Stimulated activated naive CD8-positive, alpha-beta T cell treated with anti-CD3 and anti-CD28 coated beads, Interleukin-15, amount 100 ng/mL, for 72 hours (primary cell): ENCODE results near the gene STAB2.

ENCODE experiments used
- ATAC-seq: fragments of 150-1000 bp; cut with Tn5 transposase; 2 replicates; pipeline ENCODE4 v1.10.0; 2021; ENCODE audit warnings: mild to moderate bottlenecking, moderate library complexity
- DNase-seq, 2 donors: peaks; one replicate each; pipeline ENCODE4 v3.0.0; 2021 to 2022
- H3K27ac Mint-ChIP-seq, 2 donors: one replicate each; pipeline ENCODE4 v1.8.0; 2022; ENCODE audit warnings: mild to moderate bottlenecking in 2 of 2, mixed read lengths in 2 of 2, moderate library complexity in 2 of 2
- H3K27me3 Mint-ChIP-seq: one replicate; pipeline ENCODE4 v1.8.0; 2022; ENCODE audit warnings: mixed read lengths
- H3K4me1 Mint-ChIP-seq: one replicate; pipeline ENCODE4 v1.8.0; 2022; ENCODE audit warnings: mild to moderate bottlenecking, mixed read lengths
- H3K4me3 Mint-ChIP-seq, 2 donors: one replicate each; pipeline ENCODE4 v1.8.0; 2022; ENCODE audit warnings: mild to moderate bottlenecking in 2 of 2, mixed read lengths in 2 of 2, moderate library complexity in 1 of 2
- H3K9me3 Mint-ChIP-seq, 2 donors: one replicate each; pipeline ENCODE4 v1.8.0; 2022; ENCODE audit warnings: mixed read lengths in 2 of 2

STAB2 gene

DNA sequence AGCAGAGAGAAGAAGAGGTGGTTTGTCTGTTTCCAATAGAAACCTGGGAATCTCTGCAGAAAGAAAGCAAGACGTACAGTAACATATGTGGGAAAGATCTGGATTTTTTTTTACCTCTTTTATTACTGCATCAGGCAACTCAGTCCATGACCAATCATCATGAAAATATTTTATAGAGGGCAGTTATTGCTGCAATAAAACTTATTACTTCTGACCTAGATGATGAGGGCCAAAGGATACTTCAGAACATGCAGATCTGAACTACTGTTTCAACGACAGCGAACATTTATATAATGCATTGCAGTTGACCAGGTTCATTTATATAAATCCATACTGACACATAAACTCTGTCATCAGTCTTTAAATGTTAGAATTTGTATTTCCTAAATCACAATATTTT lies 67.7 kb downstream of the STAB2 start:
- peaks cover 0 to 9% of the 10 kb centered on the region in 2 donors for H3K9me3 Mint-ChIP-seq

DNA sequence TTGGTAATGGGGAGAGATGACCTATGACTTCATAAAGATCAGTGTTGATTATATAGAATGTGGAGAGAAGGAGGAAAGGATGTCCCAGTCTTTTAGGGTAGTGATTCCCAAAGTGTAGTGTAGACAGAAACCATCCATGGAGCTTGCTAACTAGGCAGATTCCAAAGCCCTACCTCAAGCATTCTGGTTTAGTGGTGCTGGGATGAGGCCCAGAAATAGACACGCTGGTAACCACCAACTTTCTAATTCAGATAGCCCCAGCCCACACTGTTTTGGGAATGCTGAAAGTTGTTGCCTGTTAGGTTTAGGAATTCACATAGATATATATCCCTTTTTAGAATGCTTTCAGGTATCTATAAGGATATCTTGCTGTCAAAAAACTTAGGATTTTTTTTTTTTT lies 69.2 kb downstream of the STAB2 start:
- Mint-ChIP-seq H3K27me3 (no peaks in the 10 kb centered on the region), H3K27ac (no peak overlapping the region), H3K4me3 (no peak overlapping the region), H3K4me1 (peaks cover 17% of the 10 kb centered on the region), H3K9me3 (peaks cover 0 to 14% of the 10 kb centered on the region in 2 donors)
- DNase-seq = no peak
- no peak for ATAC-seq

More for the DNA sequence above, 67.7 kb downstream of the STAB2 start:
- Mint-ChIP-seq H3K27me3 (no peaks in the 10 kb centered on the region), H3K27ac (no peak overlapping the region), H3K4me3 (no peak overlapping the region), H3K4me1 (peaks cover 17% of the 10 kb centered on the region)
- DNase-seq (no peak), ATAC-seq (no peak)

DNA sequence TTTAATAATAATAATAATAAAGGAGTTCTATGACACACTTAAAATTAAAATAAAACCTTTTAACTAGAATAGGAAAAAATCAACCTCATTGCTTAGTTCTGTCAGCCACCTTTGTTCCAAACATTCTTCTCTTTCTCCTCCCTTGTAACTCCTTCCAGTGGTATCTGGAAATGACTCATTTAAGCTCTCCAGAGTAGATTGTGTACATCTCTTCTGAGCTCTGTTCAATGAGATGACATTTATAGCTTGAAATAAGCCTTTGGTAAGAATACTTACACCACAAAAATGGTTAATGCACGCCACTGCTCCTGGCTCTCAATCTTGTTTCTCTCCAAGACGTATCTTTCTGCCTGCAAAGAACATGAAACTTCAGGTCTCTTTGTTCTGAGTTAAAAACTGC lies 70.3 kb downstream of the STAB2 start:
- Mint-ChIP-seq H3K4me3 (no peak overlapping the region), H3K9me3 (peaks cover 0 to 14% of the 10 kb centered on the region in 2 donors), H3K4me1 (peaks cover 17% of the 10 kb centered on the region), H3K27me3 (no peaks in the 10 kb centered on the region), H3K27ac (no peak overlapping the region)
- peak; percentile 58 for ATAC-seq
- no peak for DNase-seq

DNA sequence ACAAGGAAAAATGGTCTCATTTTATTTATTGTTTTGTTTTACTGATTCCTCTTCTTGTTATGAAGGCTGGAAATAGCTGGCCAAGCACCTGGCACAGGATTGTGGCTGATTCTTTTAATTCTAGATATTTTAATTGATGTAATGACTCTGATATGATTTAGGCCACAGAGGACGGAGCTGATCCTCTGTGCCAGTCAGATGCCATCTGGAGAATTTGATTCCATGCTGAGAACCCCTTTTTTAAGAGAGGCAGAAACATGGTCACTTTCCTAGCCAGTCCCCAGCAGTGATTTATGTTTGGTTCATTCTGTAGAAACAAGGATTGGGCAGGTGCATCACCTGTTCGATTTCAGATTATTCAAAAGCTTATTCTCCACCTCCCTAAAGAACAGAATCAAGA lies 77.6 kb downstream of the STAB2 start:
- DNase-seq = no peak
- no peaks in the 10 kb centered on the region for H3K4me1 Mint-ChIP-seq
- no peak overlapping the region for H3K4me3 Mint-ChIP-seq
- no peak overlapping the region for H3K27ac Mint-ChIP-seq
- peaks cover 0 to 6% of the 10 kb centered on the region in 2 donors for H3K9me3 Mint-ChIP-seq
- no peak for ATAC-seq
- H3K27me3 Mint-ChIP-seq = no peaks in the 10 kb centered on the region

DNA sequence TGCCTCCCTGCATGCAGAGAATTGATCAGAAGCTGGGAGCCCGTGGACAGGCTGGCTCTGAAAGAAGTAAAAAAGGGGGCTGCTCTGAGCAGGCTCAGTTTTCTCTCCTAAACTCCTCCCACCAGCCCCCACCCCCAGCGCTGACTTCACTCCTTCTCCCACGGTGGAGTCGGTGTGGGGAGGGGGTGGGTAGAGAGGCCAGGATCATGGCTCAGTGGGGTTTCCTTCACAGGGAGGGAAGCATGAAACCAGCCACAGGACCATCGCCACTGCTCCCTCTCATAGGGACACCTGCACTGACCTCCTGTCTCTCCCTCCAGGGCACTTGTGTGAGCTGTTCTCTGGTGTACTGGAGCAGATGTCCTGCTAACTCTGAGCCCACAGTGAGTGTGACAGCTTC lies 78.9 kb downstream of the STAB2 start:
- Mint-ChIP-seq H3K27ac (no peak overlapping the region), H3K4me3 (no peak overlapping the region), H3K4me1 (no peaks in the 10 kb centered on the region), H3K27me3 (no peaks in the 10 kb centered on the region), H3K9me3 (peaks cover 0 to under 1% of the 10 kb centered on the region in 2 donors)
- ATAC-seq = peak; percentile 23
- DNase-seq = no peak

DNA sequence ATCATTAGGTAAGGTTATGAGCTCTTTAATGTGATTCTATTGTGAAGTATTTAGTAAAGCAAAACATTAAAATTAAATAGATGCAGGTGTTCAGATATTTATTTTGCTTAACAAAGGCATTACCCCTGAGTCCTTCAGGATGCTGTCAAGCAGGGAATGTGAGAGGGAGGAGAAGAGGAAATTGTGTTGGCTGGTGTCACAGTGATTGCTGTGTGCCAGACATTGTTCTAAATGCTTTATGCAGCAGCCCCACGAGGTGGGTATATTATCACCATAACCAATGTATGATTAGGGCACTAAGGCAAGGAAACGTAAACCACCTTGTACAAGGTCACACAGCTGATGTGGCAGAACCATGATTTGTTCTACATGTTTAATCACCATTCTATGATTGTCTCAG lies 80.1 kb downstream of the STAB2 start:
- DNase-seq (no peak), ATAC-seq (no peak)
- Mint-ChIP-seq H3K27ac (no peak overlapping the region), H3K27me3 (no peaks in the 10 kb centered on the region), H3K4me1 (no peaks in the 10 kb centered on the region), H3K4me3 (no peak overlapping the region), H3K9me3 (no peaks in the 10 kb centered on the region)

DNA sequence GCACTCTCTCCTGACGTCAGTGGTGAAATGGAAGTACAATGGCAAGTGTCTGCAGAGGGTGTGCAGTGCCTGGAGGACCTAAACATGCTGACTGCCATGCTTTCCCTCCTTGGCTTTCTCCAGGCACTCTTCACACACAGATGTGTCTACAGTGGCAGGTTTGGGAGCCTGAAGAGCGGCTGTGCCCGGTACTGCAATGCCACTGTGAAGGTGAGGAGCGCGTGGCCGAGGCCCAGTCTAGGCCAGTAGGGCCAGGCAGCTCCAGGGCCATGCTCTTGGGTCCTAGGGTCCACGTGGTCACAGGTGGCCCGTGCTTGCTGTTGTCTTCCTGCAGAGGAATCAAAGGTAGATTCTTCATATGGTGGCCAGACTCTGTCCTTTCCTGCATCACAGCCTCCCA lies 81.4 kb downstream of the STAB2 start:
- no peaks in the 10 kb centered on the region for H3K9me3 Mint-ChIP-seq
- no peaks in the 10 kb centered on the region for H3K4me1 Mint-ChIP-seq
- ATAC-seq (peak; percentile 24), DNase-seq (no peak)
- H3K27ac Mint-ChIP-seq = no peak overlapping the region
- H3K4me3 Mint-ChIP-seq = no peak overlapping the region
- H3K27me3 Mint-ChIP-seq = no peaks in the 10 kb centered on the region

DNA sequence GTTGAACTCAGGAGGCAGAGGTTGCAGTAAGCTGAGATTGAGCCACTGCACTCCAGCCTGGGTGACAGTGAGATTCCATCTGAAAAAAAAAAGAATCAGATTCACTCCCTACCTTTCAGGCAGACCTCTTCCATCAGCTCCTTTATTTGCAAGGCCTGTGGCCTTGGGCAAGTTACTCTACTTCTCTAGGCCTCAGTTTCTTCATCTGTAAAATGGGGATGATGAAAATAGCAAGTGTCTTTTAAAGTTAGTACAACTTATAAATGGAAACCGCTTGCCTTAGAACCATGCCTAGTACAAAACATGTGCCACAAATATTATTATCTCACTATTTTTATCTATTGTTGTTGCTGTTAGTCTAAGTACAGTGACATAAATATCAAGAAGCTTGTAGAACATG lies 84.3 kb downstream of the STAB2 start:
- Mint-ChIP-seq H3K9me3 (no peaks in the 10 kb centered on the region), H3K27me3 (no peaks in the 10 kb centered on the region), H3K27ac (no peak overlapping the region), H3K4me3 (no peak overlapping the region), H3K4me1 (no peaks in the 10 kb centered on the region)
- ATAC-seq (no peak), DNase-seq (no peak)

DNA sequence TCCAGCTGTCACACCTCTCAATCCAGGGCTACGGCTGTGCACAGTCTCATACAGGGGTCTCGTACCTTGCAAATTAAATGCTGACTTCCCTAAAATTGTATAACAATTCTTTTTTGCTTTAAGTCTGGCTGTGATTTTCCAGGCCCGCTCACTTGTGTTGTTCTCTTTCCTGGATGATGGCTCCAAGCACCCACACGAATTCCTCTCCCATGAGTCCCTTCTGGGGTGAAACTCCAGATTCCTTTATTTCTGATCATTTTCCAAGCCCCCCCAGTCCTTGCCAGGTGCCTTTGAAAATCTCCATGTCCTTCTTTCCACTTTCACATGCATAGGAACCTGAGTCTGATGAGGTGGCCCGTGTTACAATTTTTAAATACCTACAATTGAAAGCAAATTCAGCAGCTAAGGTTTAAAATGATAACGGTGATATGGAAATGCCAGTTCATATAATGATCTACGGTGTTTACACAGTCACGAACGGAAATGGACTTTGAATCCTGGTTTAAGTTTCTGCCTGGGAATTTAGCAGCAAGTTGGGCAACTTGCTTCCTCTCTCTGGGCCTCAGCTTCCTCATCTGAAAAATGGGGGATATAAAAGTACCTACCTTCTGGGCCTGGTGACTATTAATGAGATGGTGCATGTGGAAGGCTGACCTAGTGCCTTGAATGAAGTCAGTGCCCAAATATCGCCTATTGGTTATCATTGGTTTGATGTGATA lies 85.5 kb downstream of the STAB2 start:
- H3K4me3 Mint-ChIP-seq = no peak overlapping the region
- no peaks in the 10 kb centered on the region for H3K9me3 Mint-ChIP-seq
- no peaks in the 10 kb centered on the region for H3K27me3 Mint-ChIP-seq
- peak overlapping the region in 1 of 2 donors; percentile 21 for H3K27ac Mint-ChIP-seq
- no peak for DNase-seq
- no peak for ATAC-seq
- H3K4me1 Mint-ChIP-seq = no peaks in the 10 kb centered on the region

DNA sequence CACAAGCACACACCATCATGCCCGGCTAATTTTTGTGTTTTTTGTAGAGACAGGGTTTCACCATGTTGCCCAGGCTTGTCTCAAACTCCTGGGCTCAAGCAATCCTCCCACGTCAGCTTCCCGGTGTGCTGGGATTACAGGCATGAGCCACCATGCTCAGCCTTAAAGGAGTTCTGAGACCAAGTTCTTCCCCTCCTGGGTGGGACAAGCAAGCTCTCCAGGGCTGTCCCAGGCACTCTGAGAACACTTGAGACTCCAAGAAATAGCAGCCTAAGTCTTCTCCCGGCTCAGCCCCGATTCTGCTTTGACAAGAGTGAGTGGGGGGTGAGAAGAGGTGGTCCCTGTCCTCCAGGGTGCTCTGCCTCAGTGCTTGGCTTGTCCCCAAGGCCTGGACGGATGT lies 86.4 kb downstream of the STAB2 start:
- no peak for DNase-seq
- no peak for ATAC-seq
- Mint-ChIP-seq H3K9me3 (no peaks in the 10 kb centered on the region), H3K27me3 (no peaks in the 10 kb centered on the region), H3K4me1 (no peaks in the 10 kb centered on the region), H3K4me3 (no peak overlapping the region), H3K27ac (no peak overlapping the region)

DNA sequence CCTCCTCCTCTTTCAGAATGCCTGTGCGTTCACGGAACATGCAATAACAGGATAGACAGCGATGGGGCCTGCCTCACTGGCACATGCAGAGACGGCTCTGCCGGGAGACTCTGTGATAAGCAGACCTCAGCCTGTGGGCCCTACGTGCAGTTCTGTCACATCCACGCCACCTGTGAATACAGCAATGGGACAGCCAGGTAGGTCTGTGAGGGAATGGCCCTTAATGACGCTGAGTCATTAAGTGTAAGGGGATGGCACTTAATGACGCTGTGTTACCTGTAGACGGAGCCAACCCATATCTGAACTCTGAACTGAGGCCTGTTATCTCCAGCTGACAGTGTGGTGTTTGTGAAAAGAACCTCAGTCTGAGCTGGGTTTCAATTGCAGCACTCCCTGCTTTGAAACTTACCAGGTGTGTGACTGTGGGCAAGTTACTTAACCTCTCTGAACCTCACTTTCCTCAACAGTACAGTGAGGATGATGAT lies 86.9 kb downstream of the STAB2 start:
- Mint-ChIP-seq H3K9me3 (no peaks in the 10 kb centered on the region), H3K27ac (no peak overlapping the region), H3K4me3 (no peak overlapping the region), H3K27me3 (no peaks in the 10 kb centered on the region), H3K4me1 (no peaks in the 10 kb centered on the region)
- ATAC-seq = no peak
- no peak for DNase-seq

DNA sequence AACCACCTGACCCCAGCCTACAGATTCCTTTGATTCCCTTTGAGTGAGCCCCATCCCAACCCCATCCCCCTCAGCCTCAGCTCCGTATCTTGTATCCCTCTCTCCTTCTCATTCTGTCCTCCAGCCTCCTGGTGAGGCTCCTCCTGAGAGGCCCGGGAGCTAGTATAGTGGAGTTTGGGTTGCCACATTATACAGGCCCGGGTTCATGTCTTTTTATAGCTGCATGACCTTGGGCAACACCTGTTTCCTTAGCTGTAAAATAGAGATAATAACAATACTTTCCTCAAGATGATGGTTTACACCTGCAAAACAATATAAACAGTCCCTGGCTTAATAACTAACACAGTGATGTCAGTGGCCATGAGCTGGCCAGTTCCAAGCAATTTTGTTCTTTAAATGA lies 89.8 kb downstream of the STAB2 start:
- H3K27me3 Mint-ChIP-seq = no peaks in the 10 kb centered on the region
- no peak for DNase-seq
- H3K27ac Mint-ChIP-seq = no peak overlapping the region
- H3K4me1 Mint-ChIP-seq = no peaks in the 10 kb centered on the region
- H3K9me3 Mint-ChIP-seq = no peaks in the 10 kb centered on the region
- ATAC-seq = no peak
- H3K4me3 Mint-ChIP-seq = no peak overlapping the region

DNA sequence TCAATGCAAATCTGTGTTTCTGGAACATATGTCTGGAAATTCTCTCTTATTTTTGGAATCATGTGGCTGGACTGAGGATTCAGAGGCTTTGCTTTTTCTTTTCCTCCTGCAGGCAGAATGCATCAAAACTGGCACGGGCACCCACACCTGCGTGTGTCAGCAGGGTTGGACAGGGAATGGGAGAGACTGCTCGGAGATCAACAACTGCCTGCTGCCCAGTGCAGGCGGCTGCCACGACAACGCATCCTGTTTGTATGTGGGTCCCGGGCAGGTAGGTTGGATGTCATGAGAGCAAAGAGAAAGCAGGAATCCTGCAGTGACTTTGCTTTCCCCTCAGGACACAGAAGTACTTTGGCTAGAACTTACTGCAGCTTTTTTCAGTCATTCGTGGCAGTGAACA lies 90.3 kb downstream of the STAB2 start:
- Mint-ChIP-seq H3K27ac (no peak overlapping the region), H3K4me3 (no peak overlapping the region), H3K9me3 (no peaks in the 10 kb centered on the region), H3K27me3 (no peaks in the 10 kb centered on the region), H3K4me1 (no peaks in the 10 kb centered on the region)
- no peak for ATAC-seq
- DNase-seq = no peak

DNA sequence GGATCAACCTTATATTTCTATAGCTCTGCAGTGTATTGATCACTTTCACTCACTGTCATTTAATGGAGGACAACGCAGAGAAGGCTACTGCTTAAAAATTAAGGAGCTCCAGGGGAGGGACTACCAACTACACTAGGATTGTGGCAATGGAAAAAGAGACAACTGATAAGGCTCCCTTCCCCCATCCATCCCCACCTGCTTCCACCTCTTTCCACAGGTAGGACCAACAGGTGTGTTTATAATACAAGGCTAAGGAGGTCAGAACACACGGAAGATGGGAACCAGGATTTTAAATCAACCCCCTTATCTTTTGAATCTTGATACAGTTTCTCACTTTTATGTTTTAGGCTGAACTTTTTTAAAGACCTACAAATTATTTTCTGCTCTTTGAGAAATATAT lies 90.8 kb downstream of the STAB2 start:
- Mint-ChIP-seq H3K4me3 (no peak overlapping the region), H3K27ac (no peak overlapping the region), H3K9me3 (no peaks in the 10 kb centered on the region), H3K4me1 (no peaks in the 10 kb centered on the region), H3K27me3 (no peaks in the 10 kb centered on the region)
- ATAC-seq (no peak), DNase-seq (no peak)

DNA sequence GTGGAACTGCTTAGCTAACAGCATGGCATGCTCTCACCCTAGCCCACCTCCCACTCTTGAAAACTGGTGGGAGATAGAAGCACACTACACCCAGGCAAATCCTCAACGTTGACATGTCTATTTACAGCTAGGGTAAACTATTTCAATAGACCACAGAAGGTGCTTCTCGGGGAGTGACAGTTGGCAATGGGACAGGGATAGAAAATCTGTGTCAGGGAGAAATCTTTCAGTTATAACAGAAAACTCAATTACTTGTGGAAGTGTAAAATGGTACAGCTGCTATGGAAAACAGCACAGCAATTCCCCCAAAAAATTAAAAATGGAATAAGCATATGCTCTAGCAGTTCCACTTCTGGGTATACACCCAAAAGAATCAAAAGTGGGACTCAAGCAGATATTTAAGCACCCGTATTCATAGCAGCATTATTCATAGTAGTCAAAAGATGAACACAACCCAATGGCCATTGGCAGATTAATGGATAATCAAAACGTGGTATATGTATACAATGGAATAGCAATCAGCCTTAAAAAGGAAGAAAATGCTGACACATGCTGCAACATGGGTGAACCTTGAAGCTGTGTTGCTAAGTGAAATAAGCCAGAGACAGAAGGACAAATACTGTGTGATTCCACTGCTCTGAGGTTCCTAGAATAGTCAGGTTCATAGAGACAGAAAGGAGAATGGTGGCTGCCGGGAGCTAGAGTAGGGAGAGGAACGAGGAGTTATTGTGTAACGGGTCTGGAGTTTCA lies 92.5 kb downstream of the STAB2 start:
- Mint-ChIP-seq H3K27me3 (no peaks in the 10 kb centered on the region), H3K27ac (no peak overlapping the region), H3K4me1 (no peaks in the 10 kb centered on the region), H3K9me3 (no peaks in the 10 kb centered on the region), H3K4me3 (no peak overlapping the region)
- ATAC-seq (no peak), DNase-seq (no peak)

DNA sequence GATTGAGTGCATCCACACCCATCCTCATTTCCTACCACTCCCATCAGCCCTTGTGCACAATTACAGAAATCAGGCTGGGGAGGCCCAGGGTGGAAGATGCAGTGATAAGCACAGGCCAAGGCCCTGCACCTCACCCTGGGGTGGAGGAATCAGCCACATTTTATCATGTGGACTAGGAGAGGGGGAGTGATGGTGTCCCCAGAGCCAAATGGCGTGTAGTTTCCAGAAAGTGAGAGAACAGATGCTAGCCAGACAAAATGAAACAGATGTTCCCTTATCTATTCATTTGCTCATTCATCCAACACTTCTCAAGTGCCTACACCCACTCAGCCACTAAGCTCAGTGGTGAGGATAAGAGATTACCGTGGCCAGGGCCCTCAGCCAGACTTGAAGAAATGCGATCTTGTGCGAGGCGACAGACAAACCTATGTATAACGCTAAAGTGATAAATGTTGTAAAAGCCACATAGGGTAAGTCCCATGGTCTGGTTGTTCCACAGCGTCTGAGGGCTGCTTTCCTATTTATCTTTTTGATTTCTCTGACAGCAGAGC lies 93.6 kb downstream of the STAB2 start:
- Mint-ChIP-seq H3K9me3 (no peaks in the 10 kb centered on the region), H3K27me3 (peaks cover 6% of the 10 kb centered on the region), H3K27ac (no peak overlapping the region), H3K4me3 (no peak overlapping the region), H3K4me1 (no peaks in the 10 kb centered on the region)
- DNase-seq = no peak
- ATAC-seq = no peak
